Measurements from ENCODE around the gene FAM50B.

The FAM50B gene

GRCh38 chr6:3848380-3848779 is 793 bp upstream of the FAM50B start:
- no peak for DNase-seq (ENCODE audit: low read depth)
- no peak for TF ChIP-seq CTCF (conservative IDR thresholded peaks at IDR 0.05; ENCODE audit: low read depth, low read length)
- peak overlapping the region; percentile 41 for H3K4me3 ChIP-seq (ENCODE audit: low read length)

GRCh38 chr6:3849681-3850450 is 693 bp downstream of the FAM50B start:
- DNase-seq (ENCODE audit: low read depth) = no peak
- TF ChIP-seq CTCF (conservative IDR thresholded peaks at IDR 0.05; ENCODE audit: low read depth, low read length) = no peak
- peak overlapping the region; percentile 62 for H3K4me3 ChIP-seq (ENCODE audit: low read length)

- H3K4me3 ChIP-seq (ENCODE audit: low read length) = no peak overlapping the region
- TF ChIP-seq CTCF (conservative IDR thresholded peaks at IDR 0.05; ENCODE audit: low read depth, low read length) = no peak
- DNase-seq (ENCODE audit: low read depth) = no peak
Observed at GRCh38 chr6:3850451-3851203, 1.5 kb downstream of the FAM50B start.

- H3K4me3 ChIP-seq (ENCODE audit: low read length) = no peak overlapping the region
- DNase-seq (ENCODE audit: low read depth) = no peak
Observed at GRCh38 chr6:3851839-3852238, 2.7 kb downstream of the FAM50B start.

GRCh38 chr6:3852391-3852790 is 3.2 kb downstream of the FAM50B start:
- no peak for DNase-seq (ENCODE audit: low read depth)
- no peak for TF ChIP-seq CTCF (conservative IDR thresholded peaks at IDR 0.05; ENCODE audit: low read depth, low read length)
- H3K4me3 ChIP-seq (ENCODE audit: low read length) = no peak overlapping the region

More at GRCh38 chr6:3851839-3852238, 2.7 kb downstream of the FAM50B start:
- TF ChIP-seq CTCF (conservative IDR thresholded peaks at IDR 0.05; ENCODE audit: low read depth, low read length) = no peak

GRCh38 chr6:3855866-3856265 is 6.7 kb downstream of the FAM50B start:
- H3K4me3 ChIP-seq (ENCODE audit: low read length) = no peak overlapping the region
- TF ChIP-seq CTCF (conservative IDR thresholded peaks at IDR 0.05; ENCODE audit: low read depth, low read length) = no peak
- no peak for DNase-seq (ENCODE audit: low read depth)

Measured in retinal pigment epithelial cell (primary cell).